HCT116 (cell line): ENCODE data around the gene PDE1C. TPM values are rescaled to one million over a fixed set of nuclear protein-coding genes. Genes with fewer than 3 reads are reported as not detected.

Experiments
- ATAC-seq: fragments of 200-7000 bp; cut with Tn5 transposase; 2 replicates; pipeline ENCODE4 v1.9.1; 2020; ENCODE audit warnings: mild to moderate bottlenecking, moderate library complexity
- BruUV-seq: library from RNA; stranded (reverse); fragments of 400-500 nt; replicated peaks from 2 replicates; lab custom pipeline; 2021; lab: Mats Ljungman, UMichigan
- CTCF ChIA-PET: fragments of 300-600 bp; sonication (Branson Sonifier 250); formaldehyde crosslinking; loops from one replicate; lab custom pipeline; 2021; ENCODE audit warnings: antibody characterized with exemption; lab: Charles Lee
- POLR2A ChIA-PET: fragments of 300-600, 350-600 bp; sonication (Branson Sonifier 250); formaldehyde crosslinking; loops from one replicate; lab custom pipeline; 2021; ENCODE audit warnings: antibody characterized with exemption; lab: Charles Lee
- RAD21 ChIA-PET, 2 experiments: fragments of 300-600 bp; sonication (Branson Sonifier 250); formaldehyde crosslinking; loops; one replicate each; lab custom pipeline; 2023; ENCODE audit warnings: low total read pairs in 2 of 2; ENCODE audit not compliant: uncharacterized antibody in 2 of 2, unreplicated experiment in 2 of 2, low non-redundant PET in 1 of 2; lab: Charles Lee
- DNase-seq: peaks from one replicate; pipeline ENCODE4 v3.0.0-alpha.2; 2010; ENCODE audit warnings: low read depth, low spot score
- H2AFZ ChIP-seq: fragments of 200-600 bp; shearing (Covaris generic), sonication (generic); 2 replicates; pipeline ENCODE4 v1.6.1; 2017; ENCODE audit warnings: low read depth, mixed run types, mixed read lengths, antibody characterized with exemption, low read length; ENCODE audit not compliant: poor library complexity, severe bottlenecking
- H3K27ac ChIP-seq: 2 replicates; pipeline ENCODE4 v1.5.1; 2012; ENCODE audit warnings: low read depth, low read length
- H3K27me3 ChIP-seq: fragments of 200-600 bp; sonication (generic); 2 replicates; pipeline ENCODE4 v1.6.1; 2016; ENCODE audit warnings: mixed run types, low read length, mixed read lengths; ENCODE audit not compliant: insufficient read depth
- H3K36me3 ChIP-seq, 2 experiments: fragments of 200-500 bp in 1 of 2; fragments of 200-600 bp in 1 of 2; sonication (Bioruptor generic) in 1 of 2; sonication (generic) in 1 of 2; 2 replicates each; pipeline versions ENCODE4 v1.5.1 to v1.6.1; 2014 to 2016; ENCODE audit warnings: low read length in 2 of 2, inconsistent platforms in 1 of 2, mixed read lengths in 1 of 2, mixed run types in 1 of 2; ENCODE audit not compliant: insufficient read depth in 2 of 2, control insufficient read depth in 1 of 2
- H3K4me1 ChIP-seq, 2 experiments: fragments of 200-600 bp in 1 of 2; sonication (generic) in 1 of 2; 2 replicates each; pipeline versions ENCODE4 v1.5.1 to v1.6.1; 2012 to 2017; ENCODE audit warnings: low read length in 2 of 2, inconsistent platforms in 1 of 2, mild to moderate bottlenecking in 1 of 2, mixed read lengths in 1 of 2, mixed run types in 1 of 2, moderate library complexity in 1 of 2; ENCODE audit not compliant: insufficient read depth in 2 of 2, control insufficient read depth in 1 of 2
- H3K4me2 ChIP-seq: fragments of 200-600 bp; sonication (generic); 2 replicates; pipeline ENCODE4 v1.6.1; 2017; ENCODE audit warnings: mixed run types, low read length, mixed read lengths
- H3K4me3 ChIP-seq, 2 experiments: fragments of 200-600 bp in 1 of 2; sonication (generic) in 1 of 2; replicated peaks in 1 of 2; 2 replicates each; pipeline ENCODE4 v1.5.1; 2011 to 2016; ENCODE audit warnings: low read length in 2 of 2, control low read depth in 1 of 2, low read depth in 1 of 2, mild to moderate bottlenecking in 1 of 2, mixed read lengths in 1 of 2, mixed run types in 1 of 2
- H3K79me2 ChIP-seq: fragments of 200-600 bp; sonication (generic); 2 replicates; pipeline ENCODE4 v1.6.1; 2017; ENCODE audit warnings: mild to moderate bottlenecking, mixed run types, low read length, moderate library complexity, mixed read lengths; ENCODE audit not compliant: insufficient read depth
- H3K9ac ChIP-seq: fragments of 200-600 bp; sonication (generic); 2 replicates; pipeline ENCODE4 v1.6.1; 2016; ENCODE audit warnings: low read length, mixed read lengths
- H3K9me2 ChIP-seq: fragments of 200-600 bp; sonication (generic), shearing (Covaris generic); 2 replicates; pipeline ENCODE4 v1.6.1; 2017; ENCODE audit warnings: mixed run types, mild to moderate bottlenecking, moderate library complexity; ENCODE audit not compliant: insufficient read depth
- H3K9me3 ChIP-seq, 2 experiments: fragments of 200-500 bp in 1 of 2; fragments of 200-600 bp in 1 of 2; sonication (Bioruptor generic) in 1 of 2; sonication (generic) in 1 of 2; 2 replicates each; pipeline ENCODE4 v1.6.1; 2014 to 2017; ENCODE audit warnings: low read length in 2 of 2, mixed read lengths in 2 of 2, inconsistent platforms in 1 of 2, low read depth in 1 of 2, mild to moderate bottlenecking in 1 of 2, mixed run types in 1 of 2, moderate library complexity in 1 of 2; ENCODE audit not compliant: control insufficient read depth in 1 of 2, insufficient read depth in 1 of 2
- H4K20me1 ChIP-seq: fragments of 200-600 bp; sonication (generic), shearing (Covaris generic); 2 replicates; pipeline ENCODE4 v1.6.1; 2017; ENCODE audit warnings: mixed run types, mild to moderate bottlenecking, moderate library complexity; ENCODE audit not compliant: insufficient read depth
- CTCF ChIP-seq, 3 experiments: fragments of 200-600 bp in 1 of 3; sonication (generic) in 1 of 3; IDR thresholded peaks in 2 of 3; conservative IDR thresholded peaks in 1 of 3; 2 replicates each; pipeline ENCODE4 v1.5.1; 2012 to 2017; ENCODE audit warnings: low read depth in 2 of 3, low read length in 2 of 3, antibody characterized with exemption in 1 of 3, borderline replicate concordance in 1 of 3, control low read depth in 1 of 3, mild to moderate bottlenecking in 1 of 3, mixed read lengths in 1 of 3, mixed run types in 1 of 3, moderate library complexity in 1 of 3; ENCODE audit not compliant: insufficient read depth in 1 of 3
- EZH2 ChIP-seq: fragments of 200-600 bp; sonication (generic); IDR thresholded peaks from 2 replicates; pipeline ENCODE4 v1.6.1; 2017; ENCODE audit warnings: antibody characterized with exemption, mixed run types
- FOSL1 ChIP-seq: IDR thresholded peaks from 2 replicates; pipeline ENCODE4 v1.6.1; 2012; ENCODE audit warnings: low read depth
- JUND ChIP-seq: IDR thresholded peaks from 2 replicates; pipeline ENCODE4 v1.6.1; 2012
- RAD21 ChIP-seq: IDR thresholded peaks from 2 replicates; pipeline ENCODE4 v1.6.1; 2012; ENCODE audit warnings: low read depth, mild to moderate bottlenecking
- REST ChIP-seq: IDR thresholded peaks from 2 replicates; pipeline ENCODE4 v1.6.1; 2012; ENCODE audit warnings: low read depth
- SIN3A ChIP-seq: IDR thresholded peaks from 2 replicates; pipeline ENCODE4 v1.6.1; 2012; ENCODE audit warnings: low read depth
- SP1 ChIP-seq: IDR thresholded peaks from 2 replicates; pipeline ENCODE4 v1.6.1; 2012; ENCODE audit warnings: low read depth
- SRF ChIP-seq: IDR thresholded peaks from 2 replicates; pipeline ENCODE4 v1.6.1; 2012; ENCODE audit warnings: low read depth
- TCF7L2 ChIP-seq: IDR thresholded peaks from 2 replicates; pipeline ENCODE4 v1.7.0; 2011; ENCODE audit warnings: borderline replicate concordance, inconsistent platforms; ENCODE audit not compliant: insufficient read depth, insufficient read length; ENCODE audit errors: extremely low read depth
- intact Hi-C: fragments of 100-400 bp; cut with micrococcal nuclease; formaldehyde crosslinking; loops from 2 replicates; pipeline ENCODE4 v1.10.0; 2022
- total RNA-seq: library from RNA; stranded (reverse); gene quantifications from one replicate; pipeline ENCODE4 v1.2.1, GENCODE V29; 2021; ENCODE audit not compliant: unreplicated experiment

Gene PDE1C
- total RNA-seq, 1 experiment from 2014 or later: 0.17 TPM

- H3K9me3 ChIP-seq: no peaks in the 10 kb centered on the region
- RAD21 ChIA-PET: no interaction called here
- H3K4me1 ChIP-seq: no peaks in the 10 kb centered on the region
- no peaks in the 10 kb centered on the region for H3K79me2 ChIP-seq
- H2AFZ ChIP-seq: no peak overlapping the region
- no peak for TF ChIP-seq TCF7L2
- no peak for TF ChIP-seq SRF
- TF ChIP-seq REST: no peak
- no peak for TF ChIP-seq JUND
- no peak for TF ChIP-seq SIN3A
- TF ChIP-seq CTCF (IDR thresholded peaks at IDR 0.05 in 2 of 3, conservative IDR thresholded peaks at IDR 0.05 in 1 of 3; ENCODE audit: borderline replicate concordance in 1 of 3, insufficient read depth in 1 of 3, low read depth in 2 of 3, low read length in 2 of 3): no peak
- no peak for TF ChIP-seq EZH2
- TF ChIP-seq FOSL1: no peak
- no peak for TF ChIP-seq SP1
- no peak for TF ChIP-seq RAD21
- TF ChIP-seq, all 23 proteins: peak for 0
- Histone ChIP-seq H3K9me2 (no peaks in the 10 kb centered on the region), H3K4me2 (no peak overlapping the region), H3K27ac (no peak overlapping the region), H3K4me3 (no peak overlapping the region), H3K9ac (no peak overlapping the region), H4K20me1 (no peaks in the 10 kb centered on the region), H3K27me3 (0 out of 2 replicates have a peak, but pooled peaks cover 4% of the 10 kb centered on the region), H3K36me3 (no peaks in the 10 kb centered on the region)
- CTCF ChIA-PET: no interaction called here
- ATAC-seq: no peak
- DNase-seq: no peak
- intact Hi-C loops: no loop called here
- POLR2A ChIA-PET: no interaction called here
- no TSS peak for BruUV-seq
Measured at GRCh38 chr7:32089678-32090077, 19.5 kb upstream of the PDE1C start.
